Kidney epithelial cell (primary cell): ENCODE data around the gene MB. TPM values are rescaled to one million over a fixed set of nuclear protein-coding genes. Genes with fewer than 3 reads are reported as not detected.

Experiments
- DNase-seq: peaks from one replicate; pipeline ENCODE4 v3.0.0-alpha.2; 2010; ENCODE audit warnings: low read depth
- H3K27me3 ChIP-seq: 2 replicates; pipeline ENCODE4 v1.6.0; 2011; ENCODE audit warnings: low read length; ENCODE audit not compliant: control insufficient read depth, insufficient read depth
- H3K36me3 ChIP-seq: 2 replicates; pipeline ENCODE4 v1.5.1; 2011; ENCODE audit warnings: low read length; ENCODE audit not compliant: control insufficient read depth, insufficient read depth
- H3K4me3 ChIP-seq: 2 replicates; pipeline ENCODE4 v1.5.1; 2011; ENCODE audit warnings: low read depth, mild to moderate bottlenecking, control low read depth, low read length
- total RNA-seq: library from RNA; depleted of rRNA; stranded (reverse); fragments of >200 nt; gene quantifications from 2 replicates; pipeline ENCODE4 v1.2.3, GENCODE V29; 2015
- TF ChIP-seq, protein P1 (sequence below): IDR thresholded peaks from 2 replicates; pipeline ENCODE4 v1.5.1; 2011; ENCODE audit warnings: mild to moderate bottlenecking, moderate library complexity, low read length, control low read depth, inconsistent platforms; ENCODE audit not compliant: insufficient read depth, poor library complexity, severe bottlenecking

Gene MB
- total RNA-seq, 1 donor from 2014 or later = not detected

DNA sequence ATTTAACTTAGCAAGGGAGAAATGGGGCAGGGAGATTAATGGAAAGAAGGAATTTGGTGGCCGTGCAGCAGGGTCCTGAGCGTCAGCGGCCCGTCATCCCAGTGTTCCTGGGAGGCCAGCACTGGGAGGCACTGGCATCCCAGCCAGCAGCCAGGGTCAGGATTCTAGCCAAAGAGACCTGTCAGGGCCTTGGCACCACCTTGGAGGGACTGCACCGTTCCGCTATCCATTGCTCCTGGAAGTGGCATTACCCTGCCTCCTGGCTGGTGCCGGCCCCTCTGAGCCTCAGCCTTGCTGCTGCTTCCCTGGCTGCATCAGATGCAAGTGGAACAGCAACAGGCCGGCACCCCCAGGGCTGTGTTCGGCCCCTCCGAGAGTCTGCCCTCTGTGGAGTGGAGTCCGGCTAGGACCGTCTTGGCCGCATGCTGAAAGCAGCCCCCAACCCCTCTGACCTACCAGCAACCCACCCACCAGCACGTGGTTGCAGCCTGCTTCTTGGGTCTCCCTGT lies 46.4 kb downstream of the MB start:
- Histone ChIP-seq H3K27me3 (peaks cover 10% of the 10 kb centered on the region), H3K4me3 (no peak overlapping the region), H3K36me3 (no peaks in the 10 kb centered on the region)
- no peak for DNase-seq
- TF ChIP-seq, protein P1, sequence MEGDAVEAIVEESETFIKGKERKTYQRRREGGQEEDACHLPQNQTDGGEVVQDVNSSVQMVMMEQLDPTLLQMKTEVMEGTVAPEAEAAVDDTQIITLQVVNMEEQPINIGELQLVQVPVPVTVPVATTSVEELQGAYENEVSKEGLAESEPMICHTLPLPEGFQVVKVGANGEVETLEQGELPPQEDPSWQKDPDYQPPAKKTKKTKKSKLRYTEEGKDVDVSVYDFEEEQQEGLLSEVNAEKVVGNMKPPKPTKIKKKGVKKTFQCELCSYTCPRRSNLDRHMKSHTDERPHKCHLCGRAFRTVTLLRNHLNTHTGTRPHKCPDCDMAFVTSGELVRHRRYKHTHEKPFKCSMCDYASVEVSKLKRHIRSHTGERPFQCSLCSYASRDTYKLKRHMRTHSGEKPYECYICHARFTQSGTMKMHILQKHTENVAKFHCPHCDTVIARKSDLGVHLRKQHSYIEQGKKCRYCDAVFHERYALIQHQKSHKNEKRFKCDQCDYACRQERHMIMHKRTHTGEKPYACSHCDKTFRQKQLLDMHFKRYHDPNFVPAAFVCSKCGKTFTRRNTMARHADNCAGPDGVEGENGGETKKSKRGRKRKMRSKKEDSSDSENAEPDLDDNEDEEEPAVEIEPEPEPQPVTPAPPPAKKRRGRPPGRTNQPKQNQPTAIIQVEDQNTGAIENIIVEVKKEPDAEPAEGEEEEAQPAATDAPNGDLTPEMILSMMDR = no peak

- Histone ChIP-seq H3K27me3 (peaks cover 10% of the 10 kb centered on the region), H3K36me3 (no peaks in the 10 kb centered on the region), H3K4me3 (no peak overlapping the region)
- no peak for DNase-seq
- TF ChIP-seq, protein P1 = no peak
These were observed 47.2 kb downstream of the MB start for GRCh38 chr22:35569916-35570315.

DNA sequence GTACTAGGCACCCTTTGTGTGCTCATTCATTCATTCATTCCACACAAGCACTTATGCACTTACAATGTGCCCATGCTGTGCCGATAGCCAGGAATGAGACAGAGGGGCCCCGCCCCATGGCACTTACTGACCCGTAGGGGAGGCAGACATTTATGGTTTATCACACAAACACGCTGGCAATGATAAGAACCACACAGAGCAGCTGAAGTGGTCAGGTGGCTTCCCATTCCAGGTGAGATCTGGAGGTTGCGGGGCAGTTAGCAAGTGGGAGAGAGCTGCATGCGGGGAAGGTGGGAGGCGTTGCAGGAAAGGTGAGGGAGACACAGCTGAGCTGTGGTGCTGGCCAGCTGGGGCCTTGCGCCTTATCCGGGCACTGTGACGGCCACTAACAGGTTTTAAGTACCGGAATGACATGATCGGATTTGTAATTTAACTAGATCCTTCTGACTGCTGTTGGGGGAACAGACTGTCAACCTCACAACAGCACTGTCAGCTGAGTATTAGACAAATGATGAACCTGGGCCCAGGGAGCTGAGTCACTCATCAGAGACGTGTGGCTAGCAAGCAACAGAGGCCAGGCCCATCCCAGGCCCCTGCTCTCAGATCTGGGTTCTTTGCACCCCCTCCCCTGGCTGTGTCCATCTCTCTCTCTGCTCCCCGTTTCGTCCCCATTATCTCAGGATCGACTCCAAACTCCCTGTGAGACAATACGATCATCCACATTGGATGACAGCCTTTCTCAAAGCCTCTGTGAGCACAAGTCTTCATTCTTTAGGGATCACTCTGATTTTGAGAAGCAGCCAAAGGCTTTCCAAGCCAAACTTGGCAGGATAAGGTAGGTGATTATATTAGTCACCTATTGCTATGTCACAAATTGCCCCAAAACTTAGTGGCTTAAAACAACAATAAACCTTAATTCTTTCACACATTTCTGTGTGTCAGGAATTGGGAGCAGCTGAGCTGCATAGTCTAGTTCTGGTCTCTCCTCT lies 48.1 kb downstream of the MB start:
- Histone ChIP-seq H3K4me3 (no peak overlapping the region), H3K36me3 (no peaks in the 10 kb centered on the region), H3K27me3 (peaks cover 10% of the 10 kb centered on the region)
- TF ChIP-seq, protein P1 = no peak
- peak; percentile 10 for DNase-seq

DNA sequence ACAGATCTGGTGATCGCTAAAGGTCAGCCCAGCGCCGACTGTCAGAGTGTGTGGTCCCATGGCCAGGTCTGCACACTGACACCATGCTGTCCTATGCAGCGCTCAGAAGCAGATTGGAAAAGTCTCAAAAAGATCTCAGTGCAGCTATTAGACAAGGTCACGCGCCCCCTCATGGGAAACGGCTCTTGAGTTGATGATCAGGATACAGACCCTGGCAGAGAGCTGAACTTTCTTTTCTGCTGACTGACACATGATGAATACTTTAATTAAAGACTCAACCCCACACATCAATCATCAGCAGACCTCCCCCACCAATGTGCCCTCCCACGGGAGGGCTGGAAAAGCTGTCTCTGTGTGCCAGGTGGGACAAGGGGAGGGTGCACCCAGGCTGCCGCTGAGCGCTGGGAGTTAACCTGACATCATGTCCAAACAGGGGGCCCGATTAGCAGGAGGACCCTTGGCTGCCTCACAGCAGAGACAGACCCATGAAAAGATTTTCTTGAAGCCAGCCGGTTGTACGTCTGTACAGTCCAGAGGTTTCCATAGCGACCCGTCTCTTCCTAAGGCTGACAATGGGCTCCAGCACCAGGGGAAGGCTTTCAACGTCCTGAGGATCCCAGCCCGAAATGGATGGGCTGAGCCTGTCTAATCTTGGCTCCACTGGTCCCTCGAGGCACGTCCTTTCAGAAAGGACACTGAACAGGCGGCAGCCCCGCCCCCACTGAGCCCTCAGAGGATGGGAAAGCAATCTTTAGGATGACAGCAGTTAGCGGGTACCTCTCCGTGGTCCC lies 49.6 kb downstream of the MB start:
- peaks cover 10% of the 10 kb centered on the region for H3K27me3 ChIP-seq

DNA sequence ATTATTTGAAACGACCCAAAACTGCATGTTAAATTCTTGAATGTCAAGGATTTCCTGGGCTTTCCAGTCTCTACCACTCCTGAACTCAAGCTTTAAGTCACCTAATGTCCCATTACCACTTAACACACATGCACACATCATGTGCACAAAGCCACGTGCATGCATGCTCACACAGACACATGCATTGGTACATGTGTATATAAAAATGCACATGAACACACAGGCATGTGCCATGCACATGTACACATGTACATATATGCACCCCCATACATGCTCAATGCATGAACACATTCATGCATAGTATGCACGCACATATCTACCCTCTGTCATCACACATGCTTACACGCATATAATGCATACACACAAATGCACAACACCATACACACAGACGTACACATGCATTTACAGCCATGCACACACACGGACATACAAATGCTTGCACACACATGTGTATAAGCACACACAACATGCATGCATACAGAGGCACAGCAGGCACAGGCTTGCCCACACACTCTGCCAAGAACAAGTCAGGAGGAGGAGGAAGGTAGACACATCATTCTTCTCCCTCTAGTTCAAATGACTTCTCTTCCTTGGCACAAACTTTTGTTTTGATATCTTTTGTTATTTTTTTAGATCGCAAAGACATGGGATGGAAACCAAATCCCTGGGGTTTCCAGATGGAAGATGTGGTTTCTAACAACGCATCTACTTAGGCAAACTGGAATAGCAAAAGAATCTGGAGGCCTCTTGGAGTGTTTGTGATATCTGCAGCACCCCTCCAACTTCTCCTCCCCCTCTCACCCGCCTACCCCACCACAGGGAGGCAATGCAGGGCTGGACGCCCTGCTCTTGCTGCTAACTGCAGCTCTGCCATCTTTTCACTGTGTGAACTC lies 51.9 kb downstream of the MB start:
- TF ChIP-seq, protein P1 = no peak
- Histone ChIP-seq H3K27me3 (peaks cover 10% of the 10 kb centered on the region), H3K36me3 (no peaks in the 10 kb centered on the region), H3K4me3 (no peak overlapping the region)
- DNase-seq = no peak

More for the DNA sequence above, 49.6 kb downstream of the MB start:
- Histone ChIP-seq H3K4me3 (no peak overlapping the region), H3K36me3 (no peaks in the 10 kb centered on the region)
- DNase-seq = no peak
- TF ChIP-seq, protein P1 = no peak
